T-helper 1 cell (primary cell): ENCODE data around the gene RNF41.
A peak's percentile ranks its signal among the peaks of the same experiment; 100 is the strongest.
"Not testable (repeated sequence)": the region's sequence is repeated elsewhere in the genome, so short reads cannot be mapped to it uniquely, and the experiment has no call there.

Experiments
- DNase-seq, 5 donors: peaks; one replicate each; pipeline ENCODE4 v3.0.0-alpha.2; 2012 to 2020
- total RNA-seq, 4 donors: gene quantifications; one replicate each; lab custom pipeline; 2026; lab: John Stamatoyannopoulos, UW

The RNF41 gene
- total RNA-seq: 36.4 to 45.5 (median 38.4) reads per million in 4 donors

DNA sequence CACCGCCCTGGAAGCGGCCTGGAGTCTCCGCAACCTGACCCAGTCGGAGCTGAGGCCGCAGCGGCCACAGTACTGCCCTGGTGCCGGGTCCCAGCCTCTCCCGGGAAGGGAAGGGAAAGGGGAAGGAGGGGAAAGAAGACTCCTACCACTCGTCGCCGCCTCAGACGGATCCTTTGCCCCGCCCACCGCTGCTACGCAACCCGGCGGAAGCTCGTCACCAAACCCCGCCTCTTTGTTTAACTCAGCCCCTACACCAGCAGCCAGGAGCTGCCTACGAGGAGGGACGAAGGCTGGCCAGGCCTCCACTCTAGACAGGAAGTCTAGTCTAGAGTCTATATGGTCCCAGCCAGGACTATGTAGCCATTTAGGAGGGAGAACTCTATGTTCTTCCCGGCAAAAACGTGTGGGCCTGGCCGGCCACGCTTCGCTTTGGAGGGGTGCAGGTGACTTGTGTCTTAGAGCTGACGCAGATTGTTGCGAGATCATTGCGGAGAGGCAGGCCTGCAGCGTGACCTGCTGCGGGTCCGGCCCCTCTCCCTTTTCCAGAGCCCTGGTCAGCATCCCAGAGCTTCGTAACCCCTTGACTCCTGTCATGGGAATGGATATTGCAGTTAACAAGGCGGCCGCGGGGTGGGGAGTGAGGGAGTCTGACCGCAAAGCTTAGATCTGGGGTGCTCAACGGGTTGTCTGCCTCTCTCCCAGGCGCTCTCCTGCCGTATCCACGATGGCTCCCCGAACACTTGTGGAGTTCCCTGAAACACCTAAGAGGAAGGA, at the start of gene RNF41:
RNF41 (minus strand) TSS at position 166 of the 774 bp plus-strand sequence. CDS start 7,875 bp downstream, outside the sequence.
- DNase-seq: peak; percentile 85 to 93 (median 89)

- DNase-seq: no peak
Observed at GRCh38 chr12:56271031-56271430, 49.3 kb upstream of the RNF41 start.

- no peak for DNase-seq
Observed at GRCh38 chr12:56267443-56268071, 45.8 kb upstream of the RNF41 start.

DNA sequence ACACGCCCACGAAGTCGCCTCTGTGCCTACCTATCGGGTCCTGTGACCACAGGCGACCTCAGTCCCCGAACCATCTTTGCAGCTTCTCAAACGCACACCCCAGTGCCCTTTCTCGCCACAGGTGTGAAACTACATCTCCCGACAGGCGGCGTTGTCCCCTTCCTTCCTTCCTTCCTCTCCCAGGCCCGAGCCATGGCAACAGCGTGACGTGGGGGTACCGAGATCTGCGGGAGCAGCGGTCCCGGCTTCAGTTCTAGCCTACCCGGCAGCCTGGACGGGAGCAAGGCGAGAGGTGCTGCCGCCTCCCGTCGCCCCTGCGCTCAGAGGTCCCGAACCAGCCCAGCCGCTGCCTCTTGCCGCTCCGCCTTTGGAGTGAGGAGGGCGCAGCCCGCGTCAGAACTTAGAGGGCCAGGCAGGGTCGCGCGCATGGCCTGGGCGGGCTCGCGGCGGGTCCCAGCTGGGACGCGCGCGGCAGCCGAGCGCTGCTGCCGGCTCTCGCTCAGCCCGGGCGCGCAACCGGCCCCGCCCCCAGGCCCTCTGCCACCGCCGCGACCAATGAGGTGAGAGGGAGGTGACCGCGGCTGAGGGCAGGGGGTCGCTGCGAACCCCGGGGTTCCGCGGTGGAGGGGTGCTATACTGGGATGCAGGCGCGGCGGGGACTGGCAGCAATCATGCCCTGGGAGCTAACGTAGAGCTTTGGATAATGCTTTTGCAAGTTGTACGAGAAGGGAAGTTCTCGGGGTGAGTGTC, 45.1 kb upstream of the RNF41 start, which contains the start of gene COQ10A:
COQ10A (plus strand) TSS at position 250 of the 750 bp plus-strand sequence; CDS start at position 427, 177 bp downstream.
- peak; percentile 79 to 92 (median 86) for DNase-seq

- not testable (repeated sequence) for DNase-seq
Observed at GRCh38 chr12:56266068-56266692, 44.5 kb upstream of the RNF41 start.

- DNase-seq: not testable (repeated sequence)
Observed at GRCh38 chr12:56262955-56263354, 41.2 kb upstream of the RNF41 start.

- DNase-seq: no peak
Observed at GRCh38 chr12:56261503-56262232, 39.9 kb upstream of the RNF41 start.

DNA sequence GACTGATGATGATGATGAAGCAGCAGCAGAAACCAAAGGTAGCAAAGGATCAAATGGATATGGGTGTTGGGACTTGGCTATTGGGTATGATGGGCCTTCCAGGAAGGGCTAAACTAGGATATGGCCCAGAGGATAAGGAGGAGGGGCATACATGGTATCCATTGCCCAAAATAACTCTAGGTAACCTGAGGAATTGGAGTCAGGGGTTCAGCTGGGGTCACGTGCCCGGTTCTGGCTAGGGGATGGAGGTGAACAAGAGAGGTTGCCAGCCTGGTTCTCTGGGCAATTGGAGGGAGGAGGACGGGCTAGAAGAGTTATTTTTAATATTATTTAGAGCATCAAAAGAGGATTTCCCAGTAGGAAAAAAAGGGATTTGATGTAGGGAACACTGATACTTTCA, 39.2 kb upstream of the RNF41 start:
- no peak for DNase-seq

DNA sequence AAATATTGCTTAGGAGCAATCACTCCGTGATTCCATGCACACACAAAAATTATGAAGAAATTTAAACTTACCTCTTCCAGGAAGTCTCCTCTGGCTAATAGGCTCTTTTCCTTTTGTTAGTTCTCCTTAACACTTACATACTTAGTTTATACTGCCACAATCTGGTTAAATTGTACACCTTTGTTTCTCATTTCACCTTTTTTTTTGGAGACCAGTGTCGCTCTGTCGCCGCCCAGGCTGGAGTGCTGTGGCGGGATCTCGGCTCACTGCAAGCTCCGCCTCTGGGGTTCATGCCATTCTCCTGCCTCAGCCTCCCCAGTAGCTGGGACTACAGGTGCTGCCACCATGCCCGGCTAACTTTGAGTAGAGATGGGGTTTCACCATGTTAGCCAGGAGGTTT, 38.7 kb upstream of the RNF41 start:
- no peak for DNase-seq

DNA sequence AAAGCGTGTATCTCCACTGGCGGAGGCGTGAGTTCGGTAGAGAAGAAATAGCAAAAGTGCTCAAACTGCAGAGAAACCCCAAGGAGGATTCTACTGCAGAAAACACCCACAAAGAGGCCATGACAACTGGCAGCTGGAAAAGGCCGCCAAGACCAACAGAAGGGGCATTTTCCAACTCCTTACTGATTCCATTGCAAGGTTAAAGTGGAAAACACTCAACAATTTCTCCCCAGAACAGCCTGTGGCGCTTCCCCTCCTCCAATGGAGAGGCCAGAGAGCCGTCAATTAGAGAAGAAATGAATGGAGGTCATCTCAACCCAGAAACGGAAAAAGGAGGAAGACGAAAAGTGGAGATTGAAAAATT, 37.1 kb upstream of the RNF41 start:
- no peak for DNase-seq

- peak; percentile 67 to 83 (median 76) for DNase-seq
Observed at GRCh38 chr12:56258068-56258819, 36.5 kb upstream of the RNF41 start, which contains the start of gene ANKRD52. Gene ANKRD52, minus strand, starts transcription at chr12:56258384. Its CDS starts 115 bp downstream, at chr12:56258269.

DNA sequence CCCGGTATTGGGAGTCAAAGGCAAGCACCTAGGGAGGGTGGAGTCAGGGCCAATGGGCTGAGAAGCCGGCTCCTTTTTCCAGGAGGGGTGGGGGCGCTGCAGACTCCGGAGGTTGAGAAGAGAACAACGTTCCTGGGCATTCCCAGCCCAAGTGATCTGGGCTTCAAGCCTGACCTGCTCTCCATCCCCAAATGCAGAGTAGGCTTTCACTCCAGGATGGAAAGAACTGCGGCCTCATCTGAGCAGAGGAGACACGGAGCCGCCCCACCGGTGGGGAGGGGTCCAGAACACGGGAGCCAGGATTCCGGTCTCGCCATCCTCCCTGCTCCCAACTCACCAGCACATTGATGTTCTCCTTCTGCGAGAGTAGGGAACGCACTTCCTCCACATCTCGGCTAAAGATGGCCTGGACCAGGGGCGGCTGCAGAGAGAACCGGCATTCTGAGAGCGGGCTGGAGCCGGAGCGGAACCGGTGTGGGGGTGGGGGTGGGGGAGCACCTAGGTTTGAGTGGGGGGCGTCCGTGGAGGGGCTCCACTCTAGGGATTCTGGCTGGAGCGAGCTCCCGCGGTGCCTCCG, 35.9 kb upstream of the RNF41 start:
- no peak for DNase-seq

GRCh38 chr12:56257071-56257470, 35.3 kb upstream of the RNF41 start:
- DNase-seq: no peak

GRCh38 chr12:56256326-56256960, 34.7 kb upstream of the RNF41 start:
- DNase-seq: no peak

DNA sequence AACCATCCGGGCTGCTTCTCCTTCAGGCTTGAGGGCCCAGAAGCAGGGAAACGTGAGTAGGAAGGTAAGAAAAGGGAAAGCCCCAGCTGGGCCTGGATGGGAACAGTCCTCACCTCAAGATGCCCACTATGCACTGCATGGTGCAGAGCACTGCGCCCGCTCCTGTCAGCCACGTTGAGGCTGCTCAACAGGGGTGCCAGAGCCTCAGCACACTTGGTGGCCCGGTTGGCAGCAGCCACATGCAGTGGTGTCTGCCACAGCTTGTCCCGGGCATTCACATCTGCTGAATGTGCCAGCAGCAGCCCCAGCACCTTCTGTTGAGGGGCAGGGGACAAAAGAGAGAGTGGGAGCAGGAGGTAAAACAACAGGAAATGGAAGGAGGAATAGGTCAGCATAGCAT, 33.9 kb upstream of the RNF41 start:
- no peak for DNase-seq

DNA sequence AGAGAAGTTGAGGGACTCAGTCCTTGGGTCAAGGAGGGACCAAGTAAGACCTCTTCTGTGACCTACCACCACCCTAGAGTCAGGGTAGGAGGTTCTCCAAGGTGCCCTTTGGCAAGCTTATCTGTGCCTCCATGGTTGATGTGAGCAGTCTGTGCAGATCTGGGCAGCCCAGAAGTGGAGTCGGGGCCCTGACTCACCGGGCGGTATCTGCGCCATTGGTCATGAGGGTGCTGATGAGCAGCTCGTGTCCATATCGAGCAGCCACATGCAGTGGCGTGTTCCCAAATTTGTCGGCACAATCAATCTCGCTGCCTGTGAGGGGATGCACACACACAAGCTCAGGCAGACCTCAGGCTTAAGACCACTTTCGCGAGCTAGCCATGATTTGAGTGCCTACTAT, 31.4 kb upstream of the RNF41 start:
- DNase-seq: no peak

- no peak for DNase-seq
Observed at GRCh38 chr12:56252649-56253048, 30.9 kb upstream of the RNF41 start.

DNA sequence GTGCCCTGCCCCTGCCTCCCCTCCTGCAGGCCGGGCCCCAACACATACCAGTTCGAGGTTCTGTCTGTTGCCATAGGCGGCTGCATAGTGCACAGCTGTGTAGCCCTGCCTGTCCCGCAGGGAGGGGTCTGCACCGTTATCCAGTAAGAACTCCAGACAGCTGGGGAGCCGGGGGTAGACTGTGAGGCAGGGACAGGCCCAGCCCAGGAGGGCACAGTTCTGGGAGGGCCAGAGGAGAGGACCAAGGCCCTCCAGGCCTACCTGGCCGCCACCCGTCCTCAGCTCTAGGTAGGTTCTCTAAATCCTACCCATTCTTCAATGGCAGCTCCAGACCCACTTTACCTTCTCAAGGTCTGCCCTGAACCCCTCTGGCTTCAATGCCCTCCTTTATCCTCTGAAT, 27.0 kb upstream of the RNF41 start:
- no peak for DNase-seq

DNA sequence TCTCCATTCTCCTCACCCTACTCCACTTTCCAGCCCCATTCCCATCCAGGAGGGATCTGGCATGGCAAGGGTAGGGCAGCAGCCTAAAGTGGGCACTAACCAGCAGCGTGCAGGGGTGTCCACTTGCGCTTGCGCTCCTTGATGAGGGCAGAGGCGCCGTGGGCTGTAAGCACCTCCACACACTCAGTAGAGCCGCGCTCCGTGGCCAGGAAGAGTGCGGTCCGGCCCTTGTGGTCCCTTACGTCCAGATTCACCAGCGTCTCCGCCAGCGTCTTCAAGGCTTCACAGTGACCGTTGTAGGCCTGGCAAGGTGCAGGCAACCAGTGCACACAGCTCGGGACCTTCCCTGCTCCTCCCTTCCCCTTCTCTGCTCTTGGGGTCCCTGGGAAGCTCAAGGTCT, 26.2 kb upstream of the RNF41 start:
- DNase-seq: no peak

DNA sequence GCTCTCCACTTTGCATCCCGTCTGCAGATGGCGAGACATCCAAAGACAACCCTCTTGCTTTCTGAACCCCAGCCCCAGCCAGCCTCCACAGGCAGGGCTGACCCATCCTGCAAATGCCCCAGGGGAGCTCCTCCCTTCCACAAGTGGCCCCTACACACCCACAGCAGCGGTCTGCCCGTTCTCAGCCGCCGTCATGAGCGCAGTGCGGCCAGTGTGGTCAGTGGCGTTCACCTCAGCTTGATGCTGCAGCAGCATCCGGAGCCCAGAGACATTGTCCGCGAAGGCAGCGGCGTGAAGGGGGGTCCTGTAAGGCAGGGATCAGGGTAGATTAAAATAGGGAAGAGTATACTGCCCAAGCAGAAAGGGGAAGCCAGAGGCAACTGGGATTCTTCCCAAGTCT, 22.8 kb upstream of the RNF41 start:
- DNase-seq: no peak
